NT2/D1 (cell line): Measurements from ENCODE around the gene ELMO1.

Source experiments
- DNase-seq: peaks from one replicate; pipeline ENCODE4 v3.0.0-alpha.2; 2011; ENCODE audit warnings: low read depth, low spot score
- H3K27me3 ChIP-seq: 2 replicates; pipeline ENCODE4 v1.6.0; 2011; ENCODE audit warnings: mild to moderate bottlenecking; ENCODE audit not compliant: insufficient read length, insufficient read depth
- H3K36me3 ChIP-seq: 2 replicates; pipeline ENCODE4 v1.6.1; 2011; ENCODE audit warnings: mild to moderate bottlenecking, low read length, mixed read lengths; ENCODE audit not compliant: insufficient read depth, insufficient read length
- H3K4me1 ChIP-seq: 2 replicates; pipeline ENCODE4 v1.5.1; 2011; ENCODE audit not compliant: insufficient read depth, insufficient read length
- H3K4me3 ChIP-seq: 2 replicates; pipeline ENCODE4 v1.5.1; 2011; ENCODE audit warnings: low read depth; ENCODE audit not compliant: insufficient read length
- H3K9ac ChIP-seq: 2 replicates; pipeline ENCODE4 v1.6.0; 2011; ENCODE audit warnings: low read depth; ENCODE audit not compliant: insufficient read length
- H3K9me3 ChIP-seq: 2 replicates; pipeline ENCODE4 v1.5.1; 2011; ENCODE audit warnings: mild to moderate bottlenecking, low read length; ENCODE audit not compliant: insufficient read depth
- SUZ12 ChIP-seq: IDR thresholded peaks from 2 replicates; pipeline ENCODE4 v1.6.1; 2011; ENCODE audit not compliant: insufficient read length, insufficient read depth; ENCODE audit errors: extremely low read depth
- YY1 ChIP-seq: IDR thresholded peaks from 2 replicates; pipeline ENCODE4 v1.6.1; 2011; ENCODE audit not compliant: insufficient read length, insufficient read depth
- ZNF274 ChIP-seq: IDR thresholded peaks from 2 replicates; pipeline ENCODE4 v1.6.1; 2011; ENCODE audit warnings: mild to moderate bottlenecking, low read depth, low read length

ELMO1 gene

GRCh38 chr7:37391791-37392672 is 56.6 kb downstream of the ELMO1 start:
- no peak overlapping the region for H3K9ac ChIP-seq
- no peaks in the 10 kb centered on the region for H3K36me3 ChIP-seq
- no peak for DNase-seq
- TF ChIP-seq SUZ12 (no peak), ZNF274 (no peak), YY1 (no peak)
- no peak overlapping the region for H3K4me3 ChIP-seq
- H3K27me3 ChIP-seq: no peaks in the 10 kb centered on the region
- H3K9me3 ChIP-seq: no peaks in the 10 kb centered on the region
- peaks cover 9% of the 10 kb centered on the region for H3K4me1 ChIP-seq

GRCh38 chr7:37390114-37390513 is 58.5 kb downstream of the ELMO1 start:
- H3K4me3 ChIP-seq: no peak overlapping the region
- H3K36me3 ChIP-seq: no peaks in the 10 kb centered on the region
- H3K4me1 ChIP-seq: peaks cover 14% of the 10 kb centered on the region
- TF ChIP-seq YY1 (no peak), SUZ12 (no peak), ZNF274 (no peak)
- H3K9me3 ChIP-seq: no peaks in the 10 kb centered on the region
- no peak overlapping the region for H3K9ac ChIP-seq
- H3K27me3 ChIP-seq: no peaks in the 10 kb centered on the region
- peak; percentile 60 for DNase-seq

GRCh38 chr7:37388811-37389210 is 59.9 kb downstream of the ELMO1 start:
- Histone ChIP-seq H3K4me1 (peaks cover 14% of the 10 kb centered on the region), H3K27me3 (no peaks in the 10 kb centered on the region), H3K4me3 (no peak overlapping the region), H3K36me3 (no peaks in the 10 kb centered on the region), H3K9me3 (no peaks in the 10 kb centered on the region), H3K9ac (no peak overlapping the region)
- no peak for DNase-seq
- TF ChIP-seq SUZ12 (no peak), YY1 (no peak), ZNF274 (no peak)

GRCh38 chr7:37385787-37386186 is 62.9 kb downstream of the ELMO1 start:
- Histone ChIP-seq H3K27me3 (no peaks in the 10 kb centered on the region), H3K9ac (no peak overlapping the region), H3K9me3 (no peaks in the 10 kb centered on the region; the same call in 1 of the 2 replicates), H3K4me3 (no peak overlapping the region), H3K4me1 (peaks cover 7% of the 10 kb centered on the region), H3K36me3 (no peaks in the 10 kb centered on the region)
- no peak for DNase-seq
- TF ChIP-seq ZNF274: no peak
- TF ChIP-seq YY1: no peak
- TF ChIP-seq SUZ12: no peak

- H3K9ac ChIP-seq: no peak overlapping the region
- H3K27me3 ChIP-seq: no peaks in the 10 kb centered on the region
- H3K36me3 ChIP-seq: no peaks in the 10 kb centered on the region
- peaks cover 5% of the 10 kb centered on the region for H3K4me1 ChIP-seq
- peaks cover 11% of the 10 kb centered on the region for H3K9me3 ChIP-seq
- no peak for DNase-seq
- TF ChIP-seq SUZ12 (no peak), YY1 (no peak), ZNF274 (no peak)
- no peak overlapping the region for H3K4me3 ChIP-seq
These were observed 66.0 kb downstream of the ELMO1 start for GRCh38 chr7:37382546-37383088.

GRCh38 chr7:37380831-37381230 is 67.8 kb downstream of the ELMO1 start:
- no peaks in the 10 kb centered on the region for H3K27me3 ChIP-seq
- no peaks in the 10 kb centered on the region for H3K4me1 ChIP-seq
- DNase-seq: no peak
- no peak overlapping the region for H3K9ac ChIP-seq
- H3K36me3 ChIP-seq: no peaks in the 10 kb centered on the region
- H3K4me3 ChIP-seq: no peak overlapping the region
- no peak for TF ChIP-seq SUZ12
- no peak for TF ChIP-seq YY1
- no peak for TF ChIP-seq ZNF274
- H3K9me3 ChIP-seq: peaks cover 29% of the 10 kb centered on the region

- Histone ChIP-seq H3K9me3 (peaks cover 37% of the 10 kb centered on the region), H3K9ac (no peak overlapping the region), H3K36me3 (no peaks in the 10 kb centered on the region), H3K4me1 (no peaks in the 10 kb centered on the region), H3K4me3 (no peak overlapping the region), H3K27me3 (no peaks in the 10 kb centered on the region)
- no peak for DNase-seq
- TF ChIP-seq SUZ12 (no peak), YY1 (no peak), ZNF274 (no peak)
These were observed 69.0 kb downstream of the ELMO1 start for GRCh38 chr7:37379546-37380277.
